ENCODE measurements around the gene GNAQ. TPM values are rescaled to one million over a fixed set of nuclear protein-coding genes. Genes with fewer than 3 reads are reported as not detected.

The GNAQ gene
- total and polyA plus RNA-seq, 2 of the 13 experiments (the other 11 are each of a cell fraction or from before 2014, with no cell fraction given): 16.5 to 17.7 TPM

GRCh38 chr9:77848404-77848803 is 183.2 kb downstream of the GNAQ start:
- DNase-seq (ENCODE audit: low spot score) (no peak), ATAC-seq (no peak), FAIRE-seq (no peak)
- WGBS (ENCODE audit: low lambda C conversion rate): 98% methylated on average over 2 of the region's 2 CpGs
- no peak for TF ChIP-seq STAG1 (CRISPR knock-in tag; IDR thresholded peaks at IDR 0.05)
- no peak for TF ChIP-seq ZNF407 (CRISPR knock-in tag; IDR thresholded peaks at IDR 0.05; ENCODE audit: not compliant biosample characterization)
- TF ChIP-seq E2F5 (CRISPR knock-in tag; conservative IDR thresholded peaks at IDR 0.05): no peak
- no peak for TF ChIP-seq NR2C2 (CRISPR knock-in tag; IDR thresholded peaks at IDR 0.05; ENCODE audit: borderline replicate concordance)
- no peak for TF ChIP-seq MIER2 (CRISPR knock-in tag; IDR thresholded peaks at IDR 0.05)
- TF ChIP-seq ZNF550 (CRISPR knock-in tag; IDR thresholded peaks at IDR 0.05; ENCODE audit: borderline replicate concordance): no peak
- TF ChIP-seq ZNF234 (CRISPR knock-in tag; conservative IDR thresholded peaks at IDR 0.05): no peak
- TF ChIP-seq NONO (IDR thresholded peaks at IDR 0.05): no peak
- no peak for TF ChIP-seq NONO (CRISPR knock-in tag; conservative IDR thresholded peaks at IDR 0.05)
- TF ChIP-seq ESRRA (CRISPR knock-in tag; IDR thresholded peaks at IDR 0.05; ENCODE audit: low read depth): no peak
- TF ChIP-seq HMGA1 (CRISPR knock-in tag; conservative IDR thresholded peaks at IDR 0.05): no peak
- TF ChIP-seq CHD2 (IDR thresholded peaks at IDR 0.05; ENCODE audit: low read depth, low read length): no peak
- BruUV-seq (replicated peaks): no TSS peak
- in situ Hi-C loops (cut with HindIII; ENCODE audit: extremely low pct_ligation_motif_present, low pct_unique_long_range_greater_than_20kb): no loop called here
- H3K27ac ChIP-seq (ENCODE audit: extremely low read length, insufficient read depth, low read length): no peak overlapping the region
- H3K4me3 ChIP-seq (replicated peaks in 1 of 3; ENCODE audit: insufficient read depth in 1 of 3, low read depth in 2 of 3, low read length in 3 of 3): no peak overlapping the region
- CTCF ChIA-PET (ENCODE audit: low intra/inter-chr PET ratio, low total read pairs): no interaction called here
- no peaks in the 10 kb centered on the region for H3K79me2 ChIP-seq (ENCODE audit: insufficient read depth, low read length)
- H3K9me3 ChIP-seq (ENCODE audit: low read length): no peaks in the 10 kb centered on the region
- H3K9ac ChIP-seq (ENCODE audit: insufficient read depth, low read depth, low read length): no peak overlapping the region
- no peaks in the 10 kb centered on the region; a peak in 1 of 5 replicates for H3K36me3 ChIP-seq (replicated peaks in 1 of 2; ENCODE audit: control insufficient read depth in 1 of 2, insufficient read depth in 2 of 2, low read length in 2 of 2)
- intact Hi-C loops (cut with micrococcal nuclease; ENCODE audit: unreplicated experiment): no loop called here
- no peaks in the 10 kb centered on the region for H3K27me3 ChIP-seq (ENCODE audit: control insufficient read depth in 1 of 2, insufficient read depth in 2 of 2, low read length in 2 of 2)
- POLR2A ChIA-PET: no interaction called here
- H2AFZ ChIP-seq (ENCODE audit: low read length): no peak overlapping the region
- H4K20me1 ChIP-seq (ENCODE audit: insufficient read depth, low read length): no peaks in the 10 kb centered on the region; the same call in 1 of the 2 replicates
- H3K4me2 ChIP-seq (ENCODE audit: low read depth, low read length): no peak overlapping the region
- H3K4me1 ChIP-seq (ENCODE audit: insufficient read depth, low read length): peaks cover 19% of the 10 kb centered on the region

All from HepG2 (cell line).